ENCODE results near the gene SURF4. TPM values are rescaled to one million over a fixed set of nuclear protein-coding genes. Genes with fewer than 3 reads are reported as not detected.

Gene SURF4
- total RNA-seq, 1 donor: 275 TPM

DNA sequence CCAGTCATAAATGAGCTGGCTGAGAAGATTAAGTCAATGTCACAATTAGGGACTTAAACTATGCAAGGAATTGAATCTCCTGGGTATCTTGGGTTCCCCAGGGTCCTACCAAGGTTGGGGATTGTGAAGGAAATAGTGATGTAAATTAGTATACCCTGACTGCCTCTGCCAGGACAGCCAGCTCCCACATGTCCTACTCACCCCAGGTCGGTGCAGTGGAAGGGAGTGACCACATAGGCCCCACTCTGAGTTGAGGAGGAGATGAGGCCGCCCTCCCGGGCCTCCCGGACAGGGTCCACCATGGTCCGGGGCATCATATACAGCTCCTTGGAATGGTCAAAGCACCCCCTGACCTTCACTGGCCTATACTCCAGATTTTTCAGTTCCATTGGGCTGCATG lies 22.3 kb downstream of the SURF4 start:
- DNase-seq (ENCODE audit: low read depth): no peak
- H3K4me3 ChIP-seq (ENCODE audit: low read depth, low read length): no peak overlapping the region
- TF ChIP-seq, protein P1, sequence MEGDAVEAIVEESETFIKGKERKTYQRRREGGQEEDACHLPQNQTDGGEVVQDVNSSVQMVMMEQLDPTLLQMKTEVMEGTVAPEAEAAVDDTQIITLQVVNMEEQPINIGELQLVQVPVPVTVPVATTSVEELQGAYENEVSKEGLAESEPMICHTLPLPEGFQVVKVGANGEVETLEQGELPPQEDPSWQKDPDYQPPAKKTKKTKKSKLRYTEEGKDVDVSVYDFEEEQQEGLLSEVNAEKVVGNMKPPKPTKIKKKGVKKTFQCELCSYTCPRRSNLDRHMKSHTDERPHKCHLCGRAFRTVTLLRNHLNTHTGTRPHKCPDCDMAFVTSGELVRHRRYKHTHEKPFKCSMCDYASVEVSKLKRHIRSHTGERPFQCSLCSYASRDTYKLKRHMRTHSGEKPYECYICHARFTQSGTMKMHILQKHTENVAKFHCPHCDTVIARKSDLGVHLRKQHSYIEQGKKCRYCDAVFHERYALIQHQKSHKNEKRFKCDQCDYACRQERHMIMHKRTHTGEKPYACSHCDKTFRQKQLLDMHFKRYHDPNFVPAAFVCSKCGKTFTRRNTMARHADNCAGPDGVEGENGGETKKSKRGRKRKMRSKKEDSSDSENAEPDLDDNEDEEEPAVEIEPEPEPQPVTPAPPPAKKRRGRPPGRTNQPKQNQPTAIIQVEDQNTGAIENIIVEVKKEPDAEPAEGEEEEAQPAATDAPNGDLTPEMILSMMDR (IDR thresholded peaks at IDR 0.05; ENCODE audit: insufficient read depth, low read length): no peak

DNA sequence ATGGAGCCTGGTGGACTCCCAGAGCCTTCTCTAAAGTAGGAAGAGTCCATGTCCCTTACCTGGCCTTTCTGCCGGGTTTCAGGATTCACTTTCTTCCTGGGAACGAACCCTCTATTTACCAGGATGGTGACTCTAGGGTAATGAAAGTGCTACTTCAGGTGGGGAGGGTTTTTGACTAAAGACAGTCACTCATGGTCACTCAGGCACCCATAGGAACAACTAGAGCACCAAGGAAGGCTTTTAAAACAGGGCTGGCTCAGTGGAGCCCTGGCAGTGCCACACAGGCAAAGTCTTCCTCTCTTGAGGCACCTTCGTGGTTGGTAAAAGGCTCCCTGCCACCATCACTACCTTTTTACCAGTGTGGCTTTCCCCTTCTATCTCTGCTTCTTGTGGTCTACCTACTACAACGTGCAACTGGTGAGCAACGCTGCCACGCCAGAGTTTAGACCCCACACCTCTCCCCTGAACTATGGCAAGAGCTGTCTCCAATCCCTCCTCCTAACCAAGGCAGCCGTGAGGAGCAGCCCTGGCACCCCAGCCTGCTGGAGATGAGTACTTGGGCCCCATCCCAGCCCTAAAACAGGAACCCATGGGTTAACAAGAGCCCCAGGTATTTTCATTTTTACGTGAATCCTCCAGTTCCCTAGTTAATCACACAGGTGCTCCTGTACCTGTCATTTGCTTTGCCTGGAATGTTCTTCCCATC lies 23.1 kb downstream of the SURF4 start:
- no peak overlapping the region for H3K4me3 ChIP-seq (ENCODE audit: low read depth, low read length)
- DNase-seq (ENCODE audit: low read depth): no peak
- TF ChIP-seq, protein P1 (IDR thresholded peaks at IDR 0.05; ENCODE audit: insufficient read depth, low read length): no peak

DNA sequence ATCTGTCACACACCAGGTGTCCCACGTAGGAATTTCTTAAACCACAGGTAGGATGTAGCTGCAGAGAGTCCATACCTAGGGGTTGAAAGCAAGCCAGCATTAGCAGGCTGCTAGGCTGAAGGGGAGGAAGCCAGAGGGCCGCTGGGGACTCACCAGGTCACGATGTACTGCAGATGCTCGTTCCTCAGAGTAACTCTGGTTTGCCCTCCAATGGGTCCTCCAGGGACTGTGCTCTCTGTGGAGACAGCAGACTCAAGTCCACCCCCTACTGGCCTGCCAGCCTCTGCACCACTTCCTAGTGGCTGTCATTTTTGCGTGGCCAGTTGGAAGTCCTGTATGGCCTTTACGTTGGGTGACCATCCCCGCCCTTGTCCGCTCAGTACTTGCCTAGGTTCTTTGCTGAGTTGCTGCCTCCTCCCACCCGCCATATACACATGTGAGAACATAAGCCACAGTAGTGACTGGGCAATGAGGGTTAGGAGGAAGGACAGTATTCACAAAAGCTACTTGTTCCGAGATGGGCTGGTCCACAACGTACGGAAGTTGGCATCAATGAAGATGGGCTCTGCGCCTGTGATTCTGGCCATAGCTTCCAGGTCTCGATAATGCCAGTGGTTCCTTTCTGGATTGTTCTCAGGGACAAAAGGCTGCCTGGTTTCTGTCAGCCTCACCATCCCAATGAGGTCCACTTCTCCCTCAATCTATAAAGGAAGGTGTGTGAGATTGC lies 23.8 kb downstream of the SURF4 start:
- TF ChIP-seq, protein P1 (IDR thresholded peaks at IDR 0.05; ENCODE audit: insufficient read depth, low read length): peak; percentile 64
- no peak overlapping the region for H3K4me3 ChIP-seq (ENCODE audit: low read depth, low read length)
- DNase-seq (ENCODE audit: low read depth): peak; percentile 56

DNA sequence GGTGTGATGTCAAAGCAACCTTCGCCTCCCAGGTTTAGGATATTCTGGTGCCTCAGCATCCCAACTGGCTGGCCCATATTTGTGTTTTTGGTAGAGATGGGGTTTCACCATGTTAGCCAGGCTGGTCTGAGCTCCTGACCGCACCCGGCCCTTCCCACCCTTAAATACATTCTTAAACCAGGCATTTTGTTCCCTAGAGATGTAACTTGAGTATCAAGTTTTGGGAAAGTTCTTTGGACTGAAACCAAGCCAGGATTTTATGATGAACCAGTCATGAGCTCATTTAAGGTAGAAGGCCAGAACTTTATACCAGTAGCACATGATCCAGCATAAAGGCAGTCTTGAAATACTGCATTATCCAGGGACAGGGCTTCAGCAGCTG lies 24.3 kb downstream of the SURF4 start:
- peak; percentile 39 for DNase-seq (ENCODE audit: low read depth)
- TF ChIP-seq, protein P1 (IDR thresholded peaks at IDR 0.05; ENCODE audit: insufficient read depth, low read length): no peak
- no peak overlapping the region for H3K4me3 ChIP-seq (ENCODE audit: low read depth, low read length)

DNA sequence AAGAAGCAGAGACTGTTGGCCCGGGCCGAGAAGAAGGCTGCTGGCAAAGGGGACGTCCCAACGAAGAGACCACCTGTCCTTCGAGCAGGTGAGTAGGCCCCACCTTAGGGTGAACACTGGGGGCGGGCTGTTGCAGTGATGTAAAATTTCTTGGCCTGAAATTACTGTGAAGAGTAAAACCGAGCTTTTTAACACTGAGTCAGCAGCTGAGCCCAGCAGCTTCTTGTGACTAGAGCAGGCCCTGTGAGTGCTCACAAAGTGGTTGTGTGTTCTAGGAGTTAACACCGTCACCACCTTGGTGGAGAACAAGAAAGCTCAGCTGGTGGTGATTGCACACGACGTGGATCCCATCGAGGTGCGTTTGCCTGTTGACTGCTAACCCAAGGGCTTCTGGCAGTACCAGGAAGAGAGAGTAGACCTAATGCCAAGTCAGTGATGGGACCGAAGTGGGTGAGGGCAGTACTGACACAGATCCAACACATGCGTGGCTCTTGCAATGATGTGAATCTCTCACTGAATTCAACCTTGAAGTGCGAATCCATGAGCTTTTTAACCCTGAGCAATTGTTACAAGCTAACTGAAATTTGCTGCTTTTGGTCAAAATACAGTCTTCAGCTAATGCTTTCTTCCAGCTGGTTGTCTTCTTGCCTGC lies 25.8 kb downstream of the SURF4 start:
- no peak for DNase-seq (ENCODE audit: low read depth)
- no peak overlapping the region for H3K4me3 ChIP-seq (ENCODE audit: low read depth, low read length)
- TF ChIP-seq, protein P1 (IDR thresholded peaks at IDR 0.05; ENCODE audit: insufficient read depth, low read length): no peak

DNA sequence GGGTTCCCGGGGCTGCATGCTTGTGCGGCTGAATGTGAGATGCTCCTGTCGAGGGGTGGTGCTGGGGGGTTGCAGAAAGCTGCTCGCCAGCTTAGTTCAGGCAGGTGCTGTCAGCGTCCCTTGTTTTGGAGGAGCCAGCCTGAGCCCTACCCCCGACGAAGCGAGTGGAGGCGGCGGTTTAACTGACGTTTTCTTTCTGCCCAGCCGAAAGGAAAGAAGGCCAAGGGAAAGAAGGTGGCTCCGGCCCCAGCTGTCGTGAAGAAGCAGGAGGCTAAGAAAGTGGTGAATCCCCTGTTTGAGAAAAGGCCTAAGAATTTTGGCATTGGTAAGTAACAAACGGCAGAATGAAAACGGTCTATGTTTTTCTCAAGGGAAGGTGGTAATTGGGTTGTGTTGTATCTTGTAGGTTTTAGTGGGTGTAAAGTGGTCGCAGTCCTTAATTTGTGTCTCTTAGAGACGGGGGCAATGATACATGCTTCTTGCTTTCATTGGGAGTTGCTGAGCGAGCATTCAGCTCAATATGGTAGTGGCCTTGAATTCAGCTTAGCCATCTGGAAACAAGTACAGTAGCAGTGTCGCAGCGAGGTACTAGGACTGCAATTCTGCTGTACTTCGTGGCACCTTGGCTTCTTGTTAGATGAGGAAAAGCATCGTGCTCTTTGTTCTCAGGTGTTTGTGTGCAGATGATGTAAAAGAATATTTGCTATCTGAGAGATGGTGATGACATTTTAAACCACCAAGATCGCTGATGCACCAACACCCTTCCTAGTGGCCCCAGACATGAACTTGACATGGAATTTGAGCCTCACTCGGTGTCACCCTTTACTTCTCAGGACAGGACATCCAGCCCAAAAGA lies 26.9 kb downstream of the SURF4 start:
- DNase-seq (ENCODE audit: low read depth): no peak
- peak overlapping the region; percentile 97 for H3K4me3 ChIP-seq (ENCODE audit: low read depth, low read length)
- TF ChIP-seq, protein P1 (IDR thresholded peaks at IDR 0.05; ENCODE audit: insufficient read depth, low read length): no peak
